Ovary (tissue), 3 donors: ENCODE data around the gene PSMD11.

Experiments used
- EP300 ChIP-seq: sonication (generic); formaldehyde crosslinking; IDR thresholded peaks from one replicate; pipeline ENCODE4 v1.6.1; 2017; ENCODE audit warnings: antibody characterized with exemption
- POLR2A ChIP-seq: fragments of 450-650 bp; IDR thresholded peaks from one replicate; pipeline ENCODE4 v1.6.1; 2017; ENCODE audit warnings: antibody characterized with exemption, mild to moderate bottlenecking, moderate library complexity
- TF ChIP-seq, protein P1 (sequence below), 3 donors: fragments of 450-650 bp in 2 of 3; fragments of 200-600 bp in 1 of 3; IDR thresholded peaks; one replicate each; pipeline versions ENCODE4 v1.5.1 to v1.8.0; 2016 to 2022; ENCODE audit warnings: antibody characterized with exemption in 3 of 3, mild to moderate bottlenecking in 1 of 3
- donor health status: DM: no; HTN: no; CAD: no.

DNA sequence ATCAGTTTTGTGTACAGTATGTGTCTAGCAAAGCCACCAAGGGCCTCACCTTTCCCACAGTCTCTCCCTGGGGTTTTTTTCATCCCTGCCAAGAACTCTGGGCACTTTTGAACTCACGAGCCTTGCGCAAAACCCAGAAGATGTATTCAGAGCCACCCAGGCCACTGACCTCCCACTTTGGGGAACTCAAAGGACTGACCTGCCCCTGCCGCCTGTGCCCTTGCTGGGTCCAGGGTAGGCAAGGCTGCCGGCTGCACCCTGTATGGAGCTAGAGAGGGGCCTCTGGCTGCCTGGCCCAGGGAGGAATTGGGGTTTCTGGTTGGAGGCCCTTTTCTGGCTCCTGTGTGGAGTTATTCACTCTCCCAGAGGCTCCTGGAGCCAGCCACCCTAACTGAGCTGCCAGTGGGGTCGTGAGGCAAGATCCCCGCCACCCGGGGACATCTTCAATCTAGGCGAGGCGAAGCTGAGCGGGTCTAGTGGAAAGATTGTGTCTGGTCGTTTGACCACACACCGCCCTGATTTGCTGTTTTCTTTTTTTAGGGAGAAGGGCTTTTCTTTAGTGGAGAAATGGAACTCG lies 44.4 kb downstream of the PSMD11 start:
- TF ChIP-seq, protein P1, sequence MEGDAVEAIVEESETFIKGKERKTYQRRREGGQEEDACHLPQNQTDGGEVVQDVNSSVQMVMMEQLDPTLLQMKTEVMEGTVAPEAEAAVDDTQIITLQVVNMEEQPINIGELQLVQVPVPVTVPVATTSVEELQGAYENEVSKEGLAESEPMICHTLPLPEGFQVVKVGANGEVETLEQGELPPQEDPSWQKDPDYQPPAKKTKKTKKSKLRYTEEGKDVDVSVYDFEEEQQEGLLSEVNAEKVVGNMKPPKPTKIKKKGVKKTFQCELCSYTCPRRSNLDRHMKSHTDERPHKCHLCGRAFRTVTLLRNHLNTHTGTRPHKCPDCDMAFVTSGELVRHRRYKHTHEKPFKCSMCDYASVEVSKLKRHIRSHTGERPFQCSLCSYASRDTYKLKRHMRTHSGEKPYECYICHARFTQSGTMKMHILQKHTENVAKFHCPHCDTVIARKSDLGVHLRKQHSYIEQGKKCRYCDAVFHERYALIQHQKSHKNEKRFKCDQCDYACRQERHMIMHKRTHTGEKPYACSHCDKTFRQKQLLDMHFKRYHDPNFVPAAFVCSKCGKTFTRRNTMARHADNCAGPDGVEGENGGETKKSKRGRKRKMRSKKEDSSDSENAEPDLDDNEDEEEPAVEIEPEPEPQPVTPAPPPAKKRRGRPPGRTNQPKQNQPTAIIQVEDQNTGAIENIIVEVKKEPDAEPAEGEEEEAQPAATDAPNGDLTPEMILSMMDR (IDR thresholded peaks at IDR 0.05) = no peak
- TF ChIP-seq POLR2A = no peak
- TF ChIP-seq EP300 = no peak
